ENCODE measurements around the gene TTC4. TPM values are rescaled to one million over a fixed set of nuclear protein-coding genes. Genes with fewer than 3 reads are reported as not detected.

TTC4 gene
- total and polyA plus RNA-seq, 2 experiments from 2014 or later = 25.1 to 33.6 TPM

DNA sequence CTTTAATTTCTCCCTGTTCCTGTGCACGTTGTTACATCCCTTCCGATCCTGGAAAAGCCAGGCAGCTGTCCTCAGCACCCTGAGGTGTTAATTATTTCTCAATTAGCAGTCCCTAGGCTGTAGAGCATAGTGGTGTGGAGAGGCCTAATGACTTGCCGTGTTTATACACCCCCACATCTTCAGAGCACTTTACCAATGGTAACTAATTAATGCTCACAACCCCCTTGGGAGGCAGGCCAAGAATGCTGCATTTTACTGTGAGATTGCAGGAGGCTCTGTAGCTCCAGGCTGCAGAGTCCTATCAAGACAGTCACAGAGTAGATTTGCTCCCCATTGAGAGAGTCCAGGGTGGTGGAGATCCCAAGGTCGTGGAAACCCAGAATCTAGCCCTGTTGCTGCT is 51.1 kb downstream of the TTC4 start:
- Histone ChIP-seq H3K4me3 (no peak overlapping the region), H2AFZ (no peak overlapping the region), H3F3A (replicated peaks; ENCODE audit: low read depth) (0 out of 2 replicates have a peak, but pooled peaks cover 3% of the 10 kb centered on the region), H3K4me1 (ENCODE audit: insufficient read depth) (peaks cover 9% of the 10 kb centered on the region), H3K27ac (ENCODE audit: low read depth) (no peak overlapping the region), H3K4me2 (no peak overlapping the region), H3K36me3 (ENCODE audit: insufficient read depth) (no peaks in the 10 kb centered on the region), H3K79me2 (replicated peaks; ENCODE audit: insufficient read depth) (peaks cover 19% of the 10 kb centered on the region), H4K20me1 (replicated peaks; ENCODE audit: insufficient read depth) (no peaks in the 10 kb centered on the region), H3K9me2 (ENCODE audit: insufficient read depth) (no peaks in the 10 kb centered on the region), H3K27me3 (ENCODE audit: insufficient read depth) (no peaks in the 10 kb centered on the region)
- TF ChIP-seq STAT1 (IDR thresholded peaks at IDR 0.05; ENCODE audit: unreplicated experiment) (no peak), CREB1 (CRISPR knock-in tag; IDR thresholded peaks at IDR 0.05; ENCODE audit: low read depth) (no peak), ZNF331 (CRISPR knock-in tag; IDR thresholded peaks at IDR 0.05; ENCODE audit: low read depth) (no peak), JUNB (IDR thresholded peaks at IDR 0.05; ENCODE audit: unreplicated experiment) (no peak), POLR2AphosphoS5 (IDR thresholded peaks at IDR 0.05; ENCODE audit: low read depth) (no peak), EZH2phosphoT487 (IDR thresholded peaks at IDR 0.05; ENCODE audit: unreplicated experiment) (no peak), EZH2 (IDR thresholded peaks at IDR 0.05; ENCODE audit: low read depth, unreplicated experiment) (no peak), ZNF462 (CRISPR knock-in tag; IDR thresholded peaks at IDR 0.05) (no peak), NANOG (IDR thresholded peaks at IDR 0.05; ENCODE audit: borderline replicate concordance) (no peak)
- TF ChIP-seq, protein P1, sequence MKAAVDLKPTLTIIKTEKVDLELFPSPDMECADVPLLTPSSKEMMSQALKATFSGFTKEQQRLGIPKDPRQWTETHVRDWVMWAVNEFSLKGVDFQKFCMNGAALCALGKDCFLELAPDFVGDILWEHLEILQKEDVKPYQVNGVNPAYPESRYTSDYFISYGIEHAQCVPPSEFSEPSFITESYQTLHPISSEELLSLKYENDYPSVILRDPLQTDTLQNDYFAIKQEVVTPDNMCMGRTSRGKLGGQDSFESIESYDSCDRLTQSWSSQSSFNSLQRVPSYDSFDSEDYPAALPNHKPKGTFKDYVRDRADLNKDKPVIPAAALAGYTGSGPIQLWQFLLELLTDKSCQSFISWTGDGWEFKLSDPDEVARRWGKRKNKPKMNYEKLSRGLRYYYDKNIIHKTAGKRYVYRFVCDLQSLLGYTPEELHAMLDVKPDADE (IDR thresholded peaks at IDR 0.05) = no peak
- peaks cover 16% of the 10 kb centered on the region for H3K4me1 Mint-ChIP-seq
- no peaks in the 10 kb centered on the region for H3K27me3 Mint-ChIP-seq (ENCODE audit: insufficient read depth, low read depth, poor library complexity)
- no peak overlapping the region for H3K4me3 Mint-ChIP-seq
- H3K36me3 Mint-ChIP-seq (ENCODE audit: low read depth) = no peaks in the 10 kb centered on the region
- no peak for DNase-seq (ENCODE audit: low spot score)
- no peak overlapping the region for H3K27ac Mint-ChIP-seq
- ATAC-seq = no peak
- H3K9me3 Mint-ChIP-seq = no peaks in the 10 kb centered on the region; the same call in 2 of the 3 replicates

All from GM23338 (cell line).